ES-I3 (cell line): ENCODE results near the gene UNCX.
A peak's percentile ranks its signal among the peaks of the same experiment; 100 is the strongest.

ENCODE experiments used
- H3K36me3 ChIP-seq: 2 replicates; pipeline ENCODE4 v1.6.1; 2013; ENCODE audit warnings: mild to moderate bottlenecking, low read length, control low read depth, moderate library complexity; ENCODE audit not compliant: insufficient read depth
- H3K4me1 ChIP-seq: 2 replicates; pipeline ENCODE4 v1.6.1; 2013; ENCODE audit warnings: mild to moderate bottlenecking, control low read depth, low read length; ENCODE audit not compliant: insufficient read depth
- H3K9ac ChIP-seq: 2 replicates; pipeline ENCODE4 v1.6.1; 2013; ENCODE audit warnings: low read depth, mild to moderate bottlenecking, low read length, moderate library complexity
- H3K9me3 ChIP-seq: 2 replicates; pipeline ENCODE4 v1.6.1; 2013; ENCODE audit warnings: mild to moderate bottlenecking, low read length, moderate library complexity; ENCODE audit not compliant: control insufficient read depth, insufficient read depth

The UNCX gene

DNA sequence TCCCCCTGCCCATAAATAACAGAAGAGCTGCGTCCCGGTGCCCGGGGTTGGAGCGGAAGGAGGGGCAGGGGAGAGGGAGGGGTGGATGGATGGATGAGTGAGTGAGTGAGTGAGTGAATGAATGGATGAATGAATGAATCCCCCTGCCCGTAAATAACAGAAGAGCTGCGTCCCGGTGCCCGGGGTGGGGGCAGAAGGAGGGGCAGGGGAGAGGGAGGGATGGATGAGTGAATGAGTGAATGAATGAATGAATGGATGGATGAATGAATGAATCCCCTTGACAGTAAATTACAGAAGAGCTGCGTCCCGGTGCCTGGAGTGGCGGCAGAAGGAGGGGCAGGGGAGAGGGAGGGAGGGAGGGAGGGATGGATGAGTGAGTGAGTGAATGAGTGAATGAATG lies 7.6 kb upstream of the UNCX start:
- Histone ChIP-seq H3K9ac (no peak overlapping the region), H3K4me1 (peaks cover 18% of the 10 kb centered on the region; the same call in 1 of the 2 replicates), H3K36me3 (no peaks in the 10 kb centered on the region), H3K9me3 (no peaks in the 10 kb centered on the region)

DNA sequence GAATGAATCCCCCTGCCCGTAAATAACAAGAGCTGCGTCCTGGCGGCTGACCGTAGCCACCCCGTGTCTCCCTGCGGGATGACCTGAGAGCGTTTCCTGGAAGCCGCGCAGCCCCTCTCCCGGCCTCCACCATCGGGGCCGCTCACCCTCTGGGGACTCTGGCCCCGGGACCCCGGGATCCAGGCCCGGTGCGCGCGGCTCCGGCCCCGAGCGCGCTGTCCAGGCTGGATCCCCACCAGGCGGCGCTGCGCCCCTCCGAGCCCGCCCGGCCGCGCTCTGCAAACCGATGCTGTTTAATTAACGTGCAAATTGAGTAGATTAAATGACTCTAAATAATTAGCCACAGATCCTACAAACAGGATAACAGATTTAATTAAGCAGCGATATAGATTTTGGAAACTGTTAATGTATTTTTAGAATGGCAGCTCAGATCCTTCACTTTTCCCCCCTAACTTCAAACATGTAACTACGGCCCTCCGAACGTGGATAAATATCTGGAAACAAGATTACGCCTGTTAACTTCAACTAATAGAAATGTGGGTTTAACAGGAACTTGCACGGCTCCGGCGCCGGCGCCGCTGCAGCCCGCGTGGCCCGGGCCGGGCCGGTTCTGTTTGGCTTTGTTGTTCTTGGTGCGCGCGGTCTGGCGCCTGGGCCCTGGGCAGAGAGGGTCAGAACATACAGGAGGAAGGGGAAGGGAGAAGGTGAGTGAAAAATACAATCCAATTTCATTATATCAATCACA lies 7.1 kb upstream of the UNCX start:
- Histone ChIP-seq H3K9ac (peak overlapping the region; percentile 27; the same call in 1 of the 2 replicates), H3K9me3 (no peaks in the 10 kb centered on the region; the same call in 1 of the 2 replicates), H3K4me1 (peaks cover 18% of the 10 kb centered on the region; the same call in 1 of the 2 replicates), H3K36me3 (no peaks in the 10 kb centered on the region)

DNA sequence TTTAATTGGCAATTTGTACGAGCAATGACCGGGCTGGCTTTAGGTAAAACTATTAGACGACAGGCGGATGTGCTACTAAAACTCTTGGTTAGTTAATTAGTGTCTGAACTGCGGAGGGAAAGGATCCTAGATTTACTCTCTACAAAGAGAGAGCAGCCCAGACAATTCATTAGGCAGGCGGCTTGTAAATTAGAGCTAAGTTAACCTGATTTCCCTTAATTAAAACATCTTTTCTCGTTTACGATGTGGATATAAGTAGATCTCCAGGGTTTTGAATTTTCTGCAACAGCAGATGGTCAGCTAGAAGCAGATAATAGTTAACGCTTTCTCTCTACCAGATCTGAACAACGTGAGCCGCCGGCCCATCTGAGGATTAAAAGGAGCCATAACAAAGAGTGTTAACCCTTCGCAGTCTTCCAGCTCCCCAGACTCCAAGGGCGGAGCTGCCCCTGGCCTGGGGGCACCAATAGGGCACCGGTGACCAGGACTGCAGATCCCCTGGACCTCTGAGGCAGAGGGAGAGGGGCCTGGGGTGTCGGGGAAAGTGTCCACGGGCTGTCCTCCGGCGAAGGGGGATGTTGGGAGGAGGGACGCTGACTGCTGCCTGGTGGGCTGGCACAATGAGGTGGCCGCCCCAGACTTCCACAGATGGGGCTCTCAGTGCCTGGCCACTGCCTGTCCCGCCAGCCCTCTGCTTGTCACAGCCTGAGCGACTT lies 6.3 kb upstream of the UNCX start:
- peak overlapping the region; percentile 3; the same call in 1 of the 2 replicates for H3K9ac ChIP-seq
- peaks cover 18% of the 10 kb centered on the region; the same call in 1 of the 2 replicates for H3K4me1 ChIP-seq
- no peaks in the 10 kb centered on the region for H3K36me3 ChIP-seq
- H3K9me3 ChIP-seq: no peaks in the 10 kb centered on the region; the same call in 1 of the 2 replicates

DNA sequence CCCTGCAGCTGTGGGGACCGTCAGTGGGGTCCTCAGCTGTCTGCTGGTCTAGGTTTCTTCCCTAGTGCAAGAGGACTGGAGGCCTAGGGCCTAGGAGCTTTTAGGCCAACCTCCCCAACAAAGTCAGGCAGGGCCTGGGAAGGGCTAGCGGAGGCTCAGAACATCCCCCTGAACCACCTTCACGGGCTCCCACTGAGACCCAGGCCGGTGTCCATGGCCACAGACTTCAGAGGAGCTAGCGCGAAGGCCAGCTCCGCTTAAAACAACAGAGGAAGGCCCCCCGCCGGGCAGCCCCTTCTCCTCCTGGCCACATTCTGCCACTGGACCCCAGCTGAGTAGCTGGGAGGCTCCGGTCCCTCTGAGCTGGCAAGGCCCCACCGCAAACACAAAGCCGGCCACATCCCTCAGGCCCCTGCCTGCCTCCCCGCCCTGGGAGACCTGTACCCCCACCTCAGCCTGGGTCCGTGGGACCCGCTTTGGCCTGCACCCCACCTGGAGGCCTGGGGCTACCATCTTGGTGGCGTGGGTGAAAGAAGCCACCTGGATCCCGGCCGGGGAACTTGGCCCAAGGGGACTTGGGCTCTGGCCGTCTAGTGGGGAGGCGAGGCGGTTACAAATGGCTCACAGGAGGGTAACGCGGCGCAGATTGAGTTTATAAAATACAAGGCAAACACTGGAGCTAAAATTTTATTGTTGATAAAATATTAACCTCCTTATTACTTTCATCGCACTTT lies 5.4 kb upstream of the UNCX start:
- H3K4me1 ChIP-seq: peaks cover 18% of the 10 kb centered on the region; the same call in 1 of the 2 replicates
- H3K9me3 ChIP-seq: no peaks in the 10 kb centered on the region; the same call in 1 of the 2 replicates
- H3K9ac ChIP-seq: no peak overlapping the region
- H3K36me3 ChIP-seq: no peaks in the 10 kb centered on the region

DNA sequence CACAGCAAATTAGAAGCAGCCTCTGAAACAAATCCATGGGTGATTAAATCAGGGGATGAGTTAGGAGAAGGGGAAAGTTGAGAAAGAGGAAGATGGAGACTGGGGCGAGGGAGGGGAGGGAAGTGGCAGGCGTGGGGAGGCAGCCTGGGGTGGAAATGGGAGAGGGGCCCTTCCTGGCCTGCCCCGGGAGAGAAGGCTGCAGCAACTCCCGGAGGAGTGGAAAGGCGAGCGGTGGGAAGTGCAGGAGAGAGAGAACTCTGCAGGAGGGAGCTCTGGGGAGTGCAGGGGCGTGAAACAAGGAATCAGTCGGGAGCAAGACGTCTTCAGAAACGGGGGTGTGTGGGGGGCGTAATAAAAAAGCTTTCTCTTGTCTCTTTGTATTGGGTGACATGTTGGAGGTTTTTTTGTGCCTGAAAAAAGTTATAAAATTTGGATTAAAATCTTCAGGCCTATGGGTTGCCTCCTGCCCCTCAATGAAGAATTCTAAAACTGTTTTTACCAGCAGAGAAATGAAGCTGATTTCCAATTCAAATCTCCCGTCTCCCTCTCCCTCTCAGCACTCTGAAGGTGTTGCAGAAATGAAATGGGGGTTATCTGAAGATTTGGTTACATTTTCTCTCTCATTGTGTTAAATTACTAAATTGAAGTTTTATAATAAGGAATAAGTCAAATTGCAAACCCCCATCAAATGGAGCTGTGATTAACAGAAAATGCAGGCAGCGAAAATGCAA lies 4.7 kb upstream of the UNCX start:
- H3K4me1 ChIP-seq: peaks cover 18% of the 10 kb centered on the region; the same call in 1 of the 2 replicates
- no peak overlapping the region for H3K9ac ChIP-seq
- no peaks in the 10 kb centered on the region for H3K36me3 ChIP-seq
- no peaks in the 10 kb centered on the region; the same call in 1 of the 2 replicates for H3K9me3 ChIP-seq

DNA sequence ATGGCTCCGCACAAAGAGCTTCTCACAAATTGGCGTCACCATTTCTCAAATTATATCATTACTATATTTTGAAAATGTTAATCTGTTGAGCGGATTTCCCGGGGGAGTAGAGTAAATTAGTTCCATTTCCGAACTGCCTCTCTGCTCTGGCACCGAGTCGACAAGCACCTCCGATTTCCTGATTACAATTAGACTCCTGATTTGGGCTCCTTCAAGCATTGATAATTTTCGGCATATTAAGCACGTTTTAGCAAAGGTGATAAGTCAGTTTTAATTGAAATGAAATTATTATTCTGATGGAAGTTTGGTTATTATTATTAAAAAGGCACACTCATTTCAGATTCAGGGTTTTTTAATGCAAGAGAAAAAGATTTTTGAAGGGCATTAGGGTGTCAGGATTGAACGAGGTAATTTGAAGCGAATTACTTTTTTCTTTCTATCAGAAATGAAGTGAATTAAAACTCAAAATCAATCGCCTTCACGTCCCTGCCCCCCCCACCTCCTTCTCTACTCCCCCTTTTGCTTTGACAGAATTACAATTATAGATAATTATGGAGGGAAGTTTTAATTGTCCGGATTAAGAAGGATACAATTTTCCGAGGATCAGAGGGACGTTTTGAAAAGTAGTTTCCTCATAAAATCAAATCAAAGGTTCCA lies 4.0 kb upstream of the UNCX start:
- peaks cover 12% of the 10 kb centered on the region; the same call in 1 of the 2 replicates for H3K4me1 ChIP-seq
- no peaks in the 10 kb centered on the region for H3K36me3 ChIP-seq
- no peaks in the 10 kb centered on the region; the same call in 1 of the 2 replicates for H3K9me3 ChIP-seq
- H3K9ac ChIP-seq: no peak overlapping the region

DNA sequence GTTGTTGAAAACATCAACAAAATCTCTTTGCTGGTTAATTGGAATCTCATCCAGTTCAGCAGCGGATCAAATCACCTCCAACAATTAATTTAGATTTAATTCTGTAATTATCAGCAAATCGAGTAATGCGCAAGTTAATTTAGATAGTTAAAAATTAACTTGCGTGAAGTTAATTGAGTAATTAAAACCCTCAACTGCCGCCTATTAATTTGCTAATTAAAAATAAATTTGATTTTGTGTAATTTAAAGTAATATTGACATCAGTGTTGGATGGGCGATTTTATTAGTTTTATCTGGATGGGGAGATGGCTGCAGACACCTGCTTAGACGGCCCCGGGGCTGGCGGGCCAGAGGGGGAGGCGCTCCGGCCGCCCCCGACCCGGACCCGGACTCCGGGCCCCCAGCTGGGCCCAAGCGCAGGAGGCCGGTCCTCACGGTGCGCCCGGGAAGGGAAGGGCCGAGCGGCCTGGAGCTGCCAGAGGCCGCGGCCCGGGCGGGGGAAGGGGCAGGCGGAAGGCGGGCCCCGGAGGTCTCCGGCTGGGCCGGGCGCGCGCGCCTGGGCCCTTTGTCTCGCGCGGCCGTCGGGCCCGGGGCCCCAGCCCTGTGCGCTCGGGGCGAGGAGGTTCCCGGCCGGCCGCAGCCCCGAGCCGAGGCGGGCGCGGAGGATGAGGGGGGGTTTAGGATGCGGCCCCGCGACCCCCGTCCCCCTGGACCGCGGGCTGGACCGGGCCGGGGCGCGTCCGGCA lies 3.3 kb upstream of the UNCX start:
- peaks cover 12% of the 10 kb centered on the region; the same call in 1 of the 2 replicates for H3K4me1 ChIP-seq
- no peaks in the 10 kb centered on the region for H3K36me3 ChIP-seq
- H3K9ac ChIP-seq: peak overlapping the region; percentile 15; the same call in 1 of the 2 replicates
- no peaks in the 10 kb centered on the region; the same call in 1 of the 2 replicates for H3K9me3 ChIP-seq

DNA sequence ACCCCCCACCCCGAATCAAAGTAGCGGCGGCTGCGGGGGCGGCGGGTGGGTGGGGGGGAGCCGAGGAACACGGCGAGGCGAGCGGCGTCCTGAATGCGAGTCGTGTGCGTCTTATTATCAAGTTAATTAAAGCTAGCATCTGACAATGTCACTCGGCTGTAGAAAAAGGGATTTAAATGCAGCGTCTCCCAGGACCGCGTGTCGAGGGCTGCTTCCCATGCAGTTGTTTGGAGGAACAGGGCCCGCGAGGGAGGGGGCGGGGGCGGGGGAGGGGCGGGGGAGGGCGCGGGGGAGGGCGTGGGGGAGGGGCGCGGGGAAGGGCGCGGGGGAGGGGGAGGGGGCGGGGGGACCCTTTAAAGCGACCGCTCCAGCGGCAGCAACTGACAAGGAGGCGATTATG lies 2.7 kb upstream of the UNCX start:
- H3K9me3 ChIP-seq: no peaks in the 10 kb centered on the region; the same call in 1 of the 2 replicates

DNA sequence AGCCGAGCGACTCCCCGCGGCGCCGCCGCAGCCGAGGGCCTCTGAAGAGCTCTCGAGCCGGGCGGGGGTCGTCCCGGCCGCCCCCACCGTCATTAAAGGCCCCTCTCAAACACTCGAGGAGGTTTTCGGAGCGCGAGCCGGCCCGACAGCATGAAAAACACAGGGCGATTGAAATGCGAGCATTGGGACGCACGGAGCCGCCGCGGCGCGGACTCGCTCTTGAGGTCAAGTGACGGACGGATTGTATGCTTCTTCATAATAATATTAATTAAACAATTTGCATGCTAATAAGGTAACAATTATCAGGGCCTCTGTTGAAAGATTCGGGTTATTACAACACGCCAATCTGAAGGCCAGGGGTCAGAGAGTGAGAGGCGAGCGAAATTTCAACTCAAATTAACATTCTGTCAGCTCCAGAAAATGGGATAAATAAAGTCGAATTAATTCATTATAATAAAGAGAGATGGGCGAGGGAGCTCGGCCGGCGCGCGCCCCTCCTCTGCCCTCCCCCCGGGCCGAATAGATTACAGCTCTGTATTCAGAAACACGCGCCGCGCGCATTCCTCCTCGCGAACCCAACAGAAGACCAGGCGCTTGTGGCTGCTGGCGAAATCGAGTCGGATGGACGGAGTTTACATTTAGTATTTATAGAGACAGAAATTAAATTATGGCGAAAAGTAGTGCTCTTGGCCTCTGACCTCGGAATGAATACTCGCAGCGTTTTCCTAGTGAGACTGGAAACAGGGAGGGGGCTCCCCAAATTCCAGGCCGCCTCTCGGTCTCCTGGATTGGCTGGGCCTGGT lies 2.1 kb upstream of the UNCX start:
- no peak overlapping the region; the same call in 1 of the 2 replicates for H3K9ac ChIP-seq
- peaks cover 12% of the 10 kb centered on the region; the same call in 1 of the 2 replicates for H3K4me1 ChIP-seq

More for the DNA sequence above, 2.7 kb upstream of the UNCX start:
- Histone ChIP-seq H3K36me3 (no peaks in the 10 kb centered on the region), H3K9ac (no peak overlapping the region), H3K4me1 (peaks cover 12% of the 10 kb centered on the region; the same call in 1 of the 2 replicates)

DNA sequence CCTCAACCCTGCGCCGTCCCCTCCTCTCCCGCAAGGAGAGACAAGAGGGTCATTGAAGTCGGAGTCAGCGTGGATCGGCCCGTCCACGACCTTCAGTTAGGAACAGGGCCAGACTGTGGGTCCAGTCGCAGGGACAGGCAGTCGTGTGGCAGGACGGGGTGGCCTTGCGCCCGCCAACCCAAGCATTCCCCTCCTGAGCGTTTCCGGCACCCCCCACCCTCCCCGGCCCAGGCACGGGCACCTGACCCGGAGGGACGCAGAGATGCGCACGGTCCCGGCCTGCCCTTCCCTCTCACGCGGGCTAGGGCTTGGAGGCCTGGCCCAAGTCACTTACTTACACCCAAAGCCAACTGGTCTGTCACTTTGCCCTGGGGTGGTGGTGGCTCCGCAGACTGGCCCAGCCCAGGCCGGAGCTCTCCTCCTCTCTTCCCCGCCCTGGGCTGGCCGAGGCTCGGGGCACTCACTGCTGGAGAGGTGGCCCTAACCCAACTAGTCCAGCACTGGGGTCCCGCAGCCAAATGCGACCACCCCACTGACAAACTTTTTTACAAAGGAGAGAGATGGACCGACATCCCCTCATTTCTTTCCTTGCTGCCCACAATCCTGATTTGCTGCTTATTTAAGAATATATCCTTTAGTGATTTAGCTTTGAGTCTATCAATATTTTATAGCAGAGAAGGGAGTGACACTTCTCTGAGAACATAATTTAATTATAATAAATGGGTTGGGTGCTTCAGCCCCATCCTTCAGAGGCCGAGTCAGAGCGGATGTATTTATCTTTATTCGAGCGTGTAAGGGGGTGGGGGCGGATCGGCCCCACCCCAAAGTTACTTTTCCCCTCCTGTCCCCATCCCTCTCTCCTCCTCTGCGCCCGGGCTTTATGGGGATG lies 1.2 kb upstream of the UNCX start:
- H3K9me3 ChIP-seq: no peaks in the 10 kb centered on the region; the same call in 1 of the 2 replicates
- H3K36me3 ChIP-seq: no peaks in the 10 kb centered on the region
- peaks cover 7% of the 10 kb centered on the region; the same call in 1 of the 2 replicates for H3K4me1 ChIP-seq
- H3K9ac ChIP-seq: no peak overlapping the region; the same call in 1 of the 2 replicates

More for the DNA sequence above, 2.1 kb upstream of the UNCX start:
- no peaks in the 10 kb centered on the region; the same call in 1 of the 2 replicates for H3K9me3 ChIP-seq
- H3K36me3 ChIP-seq: no peaks in the 10 kb centered on the region

DNA sequence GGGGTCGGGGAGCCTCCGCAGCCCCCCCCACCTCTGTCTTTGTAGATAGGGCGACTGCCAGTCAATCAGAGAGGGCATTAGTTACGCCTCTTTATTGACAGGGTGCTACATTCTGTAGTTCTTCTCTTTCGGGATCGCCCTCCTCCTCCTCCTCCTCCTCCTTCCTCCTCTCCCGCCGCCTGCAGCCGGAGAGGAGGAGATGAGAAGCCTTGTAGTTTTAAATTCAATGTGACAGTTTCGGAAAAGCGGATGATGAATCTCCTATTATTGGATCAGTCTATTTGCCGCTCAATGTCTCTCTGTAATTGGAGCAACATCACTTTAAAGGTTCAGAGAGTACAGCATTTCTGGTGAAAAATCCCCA lies 587 bp upstream of the UNCX start:
- Histone ChIP-seq H3K36me3 (no peaks in the 10 kb centered on the region), H3K4me1 (peaks cover 3% of the 10 kb centered on the region; the same call in 1 of the 2 replicates), H3K9me3 (no peaks in the 10 kb centered on the region; the same call in 1 of the 2 replicates), H3K9ac (no peak overlapping the region)
